CD4-positive, alpha-beta T cell (primary cell): ENCODE measurements around the gene ZNRF3. TPM values are rescaled to one million over a fixed set of nuclear protein-coding genes. Genes with fewer than 3 reads are reported as not detected.

Experiments
- ATAC-seq: fragments of 200-7000 bp; cut with Tn5 transposase; one replicate; pipeline ENCODE4 v1.10.0; 2022; ENCODE audit warnings: mild to moderate bottlenecking; ENCODE audit not compliant: poor library complexity
- CTCF ChIA-PET: fragments of 350-600 bp; sonication (Branson Sonifier 250); formaldehyde crosslinking; loops from one replicate; lab custom pipeline; 2021; ENCODE audit warnings: antibody characterized with exemption, inconsistent platforms; lab: Charles Lee
- POLR2A ChIA-PET: fragments of 350-600 bp; sonication (Branson Sonifier 250); formaldehyde crosslinking; loops from one replicate; lab custom pipeline; 2021; ENCODE audit warnings: antibody characterized with exemption, inconsistent platforms; lab: Charles Lee
- DNase-seq, 14 experiments: peaks; one replicate each; pipeline ENCODE4 v3.0.0-alpha.2; 2013 to 2020; ENCODE audit warnings: mixed read lengths in 2 of 14
- H3K27ac ChIP-seq, 2 donors: one replicate each; pipeline versions ENCODE4 v1.5.1 to v1.7.0; 2013; ENCODE audit warnings: low read length in 2 of 2, low read depth in 1 of 2, mild to moderate bottlenecking in 1 of 2
- H3K27me3 ChIP-seq, 2 experiments: 1 replicate in 1 of 2; 2 replicates in 1 of 2; pipeline versions ENCODE4 v1.6.1 to v1.7.0; 2013; ENCODE audit warnings: low read length in 2 of 2, control low read depth in 1 of 2, mild to moderate bottlenecking in 1 of 2, moderate library complexity in 1 of 2; ENCODE audit not compliant: insufficient read depth in 2 of 2, control insufficient read depth in 1 of 2
- H3K36me3 ChIP-seq: one replicate; pipeline ENCODE4 v1.6.1; 2013; ENCODE audit warnings: low read length, control low read depth; ENCODE audit not compliant: insufficient read depth
- H3K4me1 ChIP-seq: one replicate; pipeline ENCODE4 v1.6.1; 2013; ENCODE audit warnings: low read length, control low read depth; ENCODE audit not compliant: insufficient read depth
- H3K4me3 ChIP-seq: one replicate; pipeline ENCODE4 v1.5.1; 2013; ENCODE audit warnings: mild to moderate bottlenecking, low read length, moderate library complexity
- H3K9me3 ChIP-seq, 2 experiments: 1 replicate in 1 of 2; 2 replicates in 1 of 2; pipeline versions ENCODE4 v1.6.1 to v1.7.0; 2013; ENCODE audit warnings: low read length in 2 of 2, mild to moderate bottlenecking in 2 of 2, control low read depth in 1 of 2, moderate library complexity in 1 of 2; ENCODE audit not compliant: control insufficient read depth in 1 of 2, insufficient read depth in 1 of 2
- H3K27ac Mint-ChIP-seq: one replicate; pipeline ENCODE4 v1.8.0; 2020; ENCODE audit warnings: mixed read lengths
- H3K27me3 Mint-ChIP-seq: one replicate; pipeline ENCODE4 v1.8.0; 2021; ENCODE audit warnings: mixed read lengths
- H3K36me3 Mint-ChIP-seq: one replicate; pipeline ENCODE4 v1.8.0; 2021; ENCODE audit warnings: low read depth, mixed read lengths
- H3K4me1 Mint-ChIP-seq: one replicate; pipeline ENCODE4 v1.8.0; 2021; ENCODE audit warnings: low read depth, mixed read lengths
- H3K4me3 Mint-ChIP-seq: one replicate; pipeline ENCODE4 v1.8.0; 2020; ENCODE audit warnings: mild to moderate bottlenecking, mixed read lengths
- H3K9me3 Mint-ChIP-seq: one replicate; pipeline ENCODE4 v1.8.0; 2020; ENCODE audit warnings: mixed read lengths
- intact Hi-C, 2 experiments: fragments of 100-400 bp; cut with DNase I in 1 of 2; cut with micrococcal nuclease in 1 of 2; formaldehyde crosslinking; loops; one replicate each; pipeline versions ENCODE4 v1.15.1 to v1.9.0; 2023 to 2025; cut with DNase I, micrococcal nuclease
- total RNA-seq, 174 experiments: library from RNA in 2 of 174; stranded (reverse) in 2 of 174; gene quantifications; one replicate each; pipeline ENCODE4 v1.2.3 and lab custom pipeline; 2021 to 2026
- TF ChIP-seq, protein P1 (sequence below): fragments of 200-600 bp; IDR thresholded peaks from one replicate; pipeline ENCODE4 v1.8.0; 2022; ENCODE audit warnings: antibody characterized with exemption, mild to moderate bottlenecking

ZNRF3 gene
- total RNA-seq, 2 experiments from 2014 or later: 0.38 to 0.61 TPM

- DNase-seq: no peak
- Mint-ChIP-seq H3K4me1 (no peaks in the 10 kb centered on the region), H3K27ac (no peak overlapping the region), H3K27me3 (peaks cover 28% of the 10 kb centered on the region), H3K4me3 (no peak overlapping the region), H3K9me3 (no peaks in the 10 kb centered on the region), H3K36me3 (no peaks in the 10 kb centered on the region)
- Histone ChIP-seq H3K4me3 (no peak overlapping the region), H3K4me1 (no peaks in the 10 kb centered on the region), H3K36me3 (no peaks in the 10 kb centered on the region), H3K27ac (no peak overlapping the region), H3K9me3 (no peaks in the 10 kb centered on the region), H3K27me3 (peaks cover 6 to 7% of the 10 kb centered on the region in 2 experiments)
- ChIA-PET CTCF (no interaction called here), POLR2A (no interaction called here)
- intact Hi-C loops: no loop called here
- no peak for ATAC-seq
- TF ChIP-seq, protein P1, sequence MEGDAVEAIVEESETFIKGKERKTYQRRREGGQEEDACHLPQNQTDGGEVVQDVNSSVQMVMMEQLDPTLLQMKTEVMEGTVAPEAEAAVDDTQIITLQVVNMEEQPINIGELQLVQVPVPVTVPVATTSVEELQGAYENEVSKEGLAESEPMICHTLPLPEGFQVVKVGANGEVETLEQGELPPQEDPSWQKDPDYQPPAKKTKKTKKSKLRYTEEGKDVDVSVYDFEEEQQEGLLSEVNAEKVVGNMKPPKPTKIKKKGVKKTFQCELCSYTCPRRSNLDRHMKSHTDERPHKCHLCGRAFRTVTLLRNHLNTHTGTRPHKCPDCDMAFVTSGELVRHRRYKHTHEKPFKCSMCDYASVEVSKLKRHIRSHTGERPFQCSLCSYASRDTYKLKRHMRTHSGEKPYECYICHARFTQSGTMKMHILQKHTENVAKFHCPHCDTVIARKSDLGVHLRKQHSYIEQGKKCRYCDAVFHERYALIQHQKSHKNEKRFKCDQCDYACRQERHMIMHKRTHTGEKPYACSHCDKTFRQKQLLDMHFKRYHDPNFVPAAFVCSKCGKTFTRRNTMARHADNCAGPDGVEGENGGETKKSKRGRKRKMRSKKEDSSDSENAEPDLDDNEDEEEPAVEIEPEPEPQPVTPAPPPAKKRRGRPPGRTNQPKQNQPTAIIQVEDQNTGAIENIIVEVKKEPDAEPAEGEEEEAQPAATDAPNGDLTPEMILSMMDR: no peak
Measured at GRCh38 chr22:29002603-29003002, 119.2 kb downstream of the ZNRF3 start.

GRCh38 chr22:29003552-29003951, 120.2 kb downstream of the ZNRF3 start:
- intact Hi-C loops: no loop called here
- no peaks in the 10 kb centered on the region for H3K4me1 ChIP-seq
- no peak overlapping the region for H3K27ac ChIP-seq
- H3K27me3 ChIP-seq: peaks cover 6 to 7% of the 10 kb centered on the region in 2 experiments
- ChIA-PET CTCF (no interaction called here), POLR2A (no interaction called here)
- Mint-ChIP-seq H3K4me1 (no peaks in the 10 kb centered on the region), H3K27me3 (peaks cover 35% of the 10 kb centered on the region), H3K27ac (no peak overlapping the region), H3K4me3 (no peak overlapping the region), H3K36me3 (no peaks in the 10 kb centered on the region), H3K9me3 (no peaks in the 10 kb centered on the region)
- no peaks in the 10 kb centered on the region for H3K9me3 ChIP-seq
- no peaks in the 10 kb centered on the region for H3K36me3 ChIP-seq
- no peak for ATAC-seq
- TF ChIP-seq, protein P1: no peak
- H3K4me3 ChIP-seq: no peak overlapping the region
- no peak for DNase-seq

GRCh38 chr22:29003975-29004646, 120.7 kb downstream of the ZNRF3 start:
- Histone ChIP-seq H3K27me3 (peaks cover 6 to 7% of the 10 kb centered on the region in 2 experiments), H3K4me1 (no peaks in the 10 kb centered on the region), H3K36me3 (no peaks in the 10 kb centered on the region), H3K27ac (no peak overlapping the region), H3K9me3 (no peaks in the 10 kb centered on the region), H3K4me3 (no peak overlapping the region)
- ATAC-seq: no peak
- no peak overlapping the region for H3K27ac Mint-ChIP-seq
- CTCF ChIA-PET: no interaction called here
- POLR2A ChIA-PET: no interaction called here
- H3K27me3 Mint-ChIP-seq: peaks cover 35% of the 10 kb centered on the region
- no peak overlapping the region for H3K4me3 Mint-ChIP-seq
- TF ChIP-seq, protein P1: no peak
- intact Hi-C loops: no loop called here
- no peaks in the 10 kb centered on the region for H3K4me1 Mint-ChIP-seq
- H3K36me3 Mint-ChIP-seq: no peaks in the 10 kb centered on the region
- DNase-seq: no peak
- H3K9me3 Mint-ChIP-seq: no peaks in the 10 kb centered on the region
